Thyroid gland (tissue), 4 donors: ENCODE measurements around the gene PHC2.

Experiments
- CTCF ChIP-seq, 6 experiments: fragments of 200-600 bp in 3 of 6; fragments of 450-650 bp in 3 of 6; sonication (generic) in 3 of 6; IDR thresholded peaks; one replicate each; pipeline ENCODE4 v1.5.1; 2016 to 2019; ENCODE audit warnings: antibody characterized with exemption in 6 of 6, mild to moderate bottlenecking in 2 of 6, inconsistent platforms in 1 of 6, moderate library complexity in 1 of 6
- POLR2A ChIP-seq, 2 donors: fragments of 450-650 bp; IDR thresholded peaks; one replicate each; pipeline ENCODE4 v1.6.1; 2017; ENCODE audit warnings: antibody characterized with exemption in 2 of 2, mild to moderate bottlenecking in 2 of 2, moderate library complexity in 1 of 2

DNA sequence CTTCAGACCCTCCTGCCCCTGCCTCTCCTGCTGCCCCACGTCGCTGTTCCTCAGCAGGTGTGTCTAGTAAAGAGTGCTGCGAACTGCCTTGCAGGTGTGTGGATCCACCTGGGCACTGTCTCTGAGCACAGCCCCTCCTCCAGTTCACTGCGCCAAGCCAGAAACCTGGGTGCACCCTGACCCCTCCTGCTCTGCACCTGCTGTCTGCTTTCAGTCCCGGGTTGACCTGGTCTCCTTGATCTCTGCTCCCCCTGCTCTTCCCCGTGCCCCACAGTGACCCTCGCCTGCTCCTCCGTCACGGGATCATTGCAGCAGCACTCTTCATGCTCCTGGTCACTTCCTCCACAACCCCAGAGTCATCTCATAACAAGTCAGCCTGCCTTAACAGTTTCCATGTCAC lies 116.5 kb downstream of the PHC2 start:
- TF ChIP-seq CTCF (IDR thresholded peaks at IDR 0.05), result no peak
- no peak for TF ChIP-seq POLR2A (IDR thresholded peaks at IDR 0.05)
